ENCODE results near the gene OR10J4. TPM values are rescaled to one million over a fixed set of nuclear protein-coding genes. Genes with fewer than 3 reads are reported as not detected.
"Not testable (repeated sequence)": the region's sequence is repeated elsewhere in the genome, so short reads cannot be mapped to it uniquely, and the experiment has no call there.

The OR10J4 gene
- polyA plus RNA-seq, 2 donors, result not detected

GRCh38 chr1:159442428-159442827 is 10.4 kb downstream of the OR10J4 start:
- 37 to 44% methylated on average over 2 of the region's 2 CpGs for WGBS, 2 donors

GRCh38 chr1:159443066-159443750 is 11.2 kb downstream of the OR10J4 start:
- H3K27ac ChIP-seq (ENCODE audit: low read depth in 2 of 2, low read length in 1 of 2), result no peak overlapping the region
- no peaks in the 10 kb centered on the region for H3K9me3 ChIP-seq (ENCODE audit: control insufficient read depth in 2 of 2, insufficient read depth in 1 of 2, low read depth in 1 of 2, low read length in 1 of 2)
- H3K27me3 ChIP-seq (ENCODE audit: control insufficient read depth in 1 of 2, insufficient read depth in 2 of 2, low read length in 2 of 2), result no peaks in the 10 kb centered on the region
- H3K4me1 ChIP-seq (ENCODE audit: control insufficient read depth in 2 of 2, insufficient read depth in 2 of 2, low read length in 1 of 2), result no peaks in the 10 kb centered on the region
- H3K4me3 ChIP-seq (ENCODE audit: low read depth in 1 of 2, low read length in 2 of 2), result no peak overlapping the region
- WGBS, 2 donors, result 56 to 70% methylated on average over 4 of the region's 4 CpGs
- no peaks in the 10 kb centered on the region for H3K36me3 ChIP-seq (ENCODE audit: control insufficient read depth in 2 of 2, insufficient read depth in 2 of 2, low read length in 1 of 2)

More at GRCh38 chr1:159442428-159442827, 10.4 kb downstream of the OR10J4 start:
- no peaks in the 10 kb centered on the region for H3K9me3 ChIP-seq (ENCODE audit: control insufficient read depth in 2 of 2, insufficient read depth in 1 of 2, low read depth in 1 of 2, low read length in 1 of 2)
- H3K4me1 ChIP-seq (ENCODE audit: control insufficient read depth in 2 of 2, insufficient read depth in 2 of 2, low read length in 1 of 2), result no peaks in the 10 kb centered on the region
- H3K36me3 ChIP-seq (ENCODE audit: control insufficient read depth in 2 of 2, insufficient read depth in 2 of 2, low read length in 1 of 2), result no peaks in the 10 kb centered on the region
- H3K4me3 ChIP-seq (ENCODE audit: low read depth in 1 of 2, low read length in 2 of 2), result no peak overlapping the region
- H3K27me3 ChIP-seq (ENCODE audit: control insufficient read depth in 1 of 2, insufficient read depth in 2 of 2, low read length in 2 of 2), result no peaks in the 10 kb centered on the region
- no peak overlapping the region for H3K27ac ChIP-seq (ENCODE audit: low read depth in 2 of 2, low read length in 1 of 2)

- Histone ChIP-seq H3K9me3 (ENCODE audit: control insufficient read depth in 2 of 2, insufficient read depth in 1 of 2, low read depth in 1 of 2, low read length in 1 of 2) (no peaks in the 10 kb centered on the region), H3K27ac (ENCODE audit: low read depth in 2 of 2, low read length in 1 of 2) (no peak overlapping the region), H3K4me1 (ENCODE audit: control insufficient read depth in 2 of 2, insufficient read depth in 2 of 2, low read length in 1 of 2) (no peaks in the 10 kb centered on the region), H3K36me3 (ENCODE audit: control insufficient read depth in 2 of 2, insufficient read depth in 2 of 2, low read length in 1 of 2) (no peaks in the 10 kb centered on the region), H3K4me3 (ENCODE audit: low read depth in 1 of 2, low read length in 2 of 2) (no peak overlapping the region), H3K27me3 (ENCODE audit: control insufficient read depth in 1 of 2, insufficient read depth in 2 of 2, low read length in 2 of 2) (no peaks in the 10 kb centered on the region)
These were observed 12.5 kb downstream of the OR10J4 start for GRCh38 chr1:159444511-159444910.

- 66% methylated on average over 1 of the region's 1 CpG for WGBS, 2 donors
- H3K27ac ChIP-seq (ENCODE audit: low read depth in 2 of 2, low read length in 1 of 2), result no peak overlapping the region
- H3K36me3 ChIP-seq (ENCODE audit: control insufficient read depth in 2 of 2, insufficient read depth in 2 of 2, low read length in 1 of 2), result no peaks in the 10 kb centered on the region
- H3K4me3 ChIP-seq (ENCODE audit: low read depth in 1 of 2, low read length in 2 of 2), result no peak overlapping the region
- H3K9me3 ChIP-seq (ENCODE audit: control insufficient read depth in 2 of 2, insufficient read depth in 1 of 2, low read depth in 1 of 2, low read length in 1 of 2), result no peaks in the 10 kb centered on the region
- H3K4me1 ChIP-seq (ENCODE audit: control insufficient read depth in 2 of 2, insufficient read depth in 2 of 2, low read length in 1 of 2), result no peaks in the 10 kb centered on the region
- H3K27me3 ChIP-seq (ENCODE audit: control insufficient read depth in 1 of 2, insufficient read depth in 2 of 2, low read length in 2 of 2), result no peaks in the 10 kb centered on the region
These were observed 16.2 kb downstream of the OR10J4 start for GRCh38 chr1:159448181-159448580.

GRCh38 chr1:159449605-159450004 is 17.6 kb downstream of the OR10J4 start:
- not testable (repeated sequence) for H3K9me3 ChIP-seq (ENCODE audit: control insufficient read depth in 2 of 2, insufficient read depth in 1 of 2, low read depth in 1 of 2, low read length in 1 of 2); H3K36me3 ChIP-seq (ENCODE audit: control insufficient read depth in 2 of 2, insufficient read depth in 2 of 2, low read length in 1 of 2); H3K27me3 ChIP-seq (ENCODE audit: control insufficient read depth in 1 of 2, insufficient read depth in 2 of 2, low read length in 2 of 2); H3K27ac ChIP-seq (ENCODE audit: low read depth in 2 of 2, low read length in 1 of 2); H3K4me3 ChIP-seq (ENCODE audit: low read depth in 1 of 2, low read length in 2 of 2); H3K4me1 ChIP-seq (ENCODE audit: control insufficient read depth in 2 of 2, insufficient read depth in 2 of 2, low read length in 1 of 2)
- 94% methylated on average over 12 to 23 of the region's 23 CpGs for WGBS, 2 donors

GRCh38 chr1:159459551-159459950 is 27.5 kb downstream of the OR10J4 start:
- no peak overlapping the region for H3K27ac ChIP-seq (ENCODE audit: low read depth in 2 of 2, low read length in 1 of 2)
- 75 to 79% methylated on average over 2 of the region's 2 CpGs for WGBS, 2 donors
- no peaks in the 10 kb centered on the region for H3K36me3 ChIP-seq (ENCODE audit: control insufficient read depth in 2 of 2, insufficient read depth in 2 of 2, low read length in 1 of 2)
- H3K27me3 ChIP-seq (ENCODE audit: control insufficient read depth in 1 of 2, insufficient read depth in 2 of 2, low read length in 2 of 2), result no peaks in the 10 kb centered on the region
- H3K9me3 ChIP-seq (ENCODE audit: control insufficient read depth in 2 of 2, insufficient read depth in 1 of 2, low read depth in 1 of 2, low read length in 1 of 2), result peaks cover 2 to 5% of the 10 kb centered on the region in 2 donors
- H3K4me3 ChIP-seq (ENCODE audit: low read depth in 1 of 2, low read length in 2 of 2), result no peak overlapping the region
- H3K4me1 ChIP-seq (ENCODE audit: control insufficient read depth in 2 of 2, insufficient read depth in 2 of 2, low read length in 1 of 2), result no peaks in the 10 kb centered on the region

- WGBS, 2 donors, result 71 to 76% methylated on average over 3 of the region's 3 CpGs
- no peaks in the 10 kb centered on the region for H3K4me1 ChIP-seq (ENCODE audit: control insufficient read depth in 2 of 2, insufficient read depth in 2 of 2, low read length in 1 of 2)
- H3K27ac ChIP-seq (ENCODE audit: low read depth in 2 of 2, low read length in 1 of 2), result no peak overlapping the region
- no peaks in the 10 kb centered on the region for H3K36me3 ChIP-seq (ENCODE audit: control insufficient read depth in 2 of 2, insufficient read depth in 2 of 2, low read length in 1 of 2)
- H3K4me3 ChIP-seq (ENCODE audit: low read depth in 1 of 2, low read length in 2 of 2), result no peak overlapping the region
- H3K9me3 ChIP-seq (ENCODE audit: control insufficient read depth in 2 of 2, insufficient read depth in 1 of 2, low read depth in 1 of 2, low read length in 1 of 2), result peaks cover 2 to 5% of the 10 kb centered on the region in 2 donors
- H3K27me3 ChIP-seq (ENCODE audit: control insufficient read depth in 1 of 2, insufficient read depth in 2 of 2, low read length in 2 of 2), result no peaks in the 10 kb centered on the region
These were observed 33.2 kb downstream of the OR10J4 start for GRCh38 chr1:159465191-159465603.

- no peak overlapping the region for H3K4me3 ChIP-seq (ENCODE audit: low read depth in 1 of 2, low read length in 2 of 2)
- no peaks in the 10 kb centered on the region for H3K27me3 ChIP-seq (ENCODE audit: control insufficient read depth in 1 of 2, insufficient read depth in 2 of 2, low read length in 2 of 2)
- no peaks in the 10 kb centered on the region for H3K36me3 ChIP-seq (ENCODE audit: control insufficient read depth in 2 of 2, insufficient read depth in 2 of 2, low read length in 1 of 2)
- WGBS, 2 donors, result 88 to 92% methylated on average over 2 of the region's 2 CpGs
- H3K27ac ChIP-seq (ENCODE audit: low read depth in 2 of 2, low read length in 1 of 2), result no peak overlapping the region
- H3K4me1 ChIP-seq (ENCODE audit: control insufficient read depth in 2 of 2, insufficient read depth in 2 of 2, low read length in 1 of 2), result no peaks in the 10 kb centered on the region
- H3K9me3 ChIP-seq (ENCODE audit: control insufficient read depth in 2 of 2, insufficient read depth in 1 of 2, low read depth in 1 of 2, low read length in 1 of 2), result no peaks in the 10 kb centered on the region
These were observed 36.3 kb downstream of the OR10J4 start for GRCh38 chr1:159468321-159468720.

- Histone ChIP-seq H3K27me3 (ENCODE audit: control insufficient read depth in 1 of 2, insufficient read depth in 2 of 2, low read length in 2 of 2) (no peaks in the 10 kb centered on the region), H3K36me3 (ENCODE audit: control insufficient read depth in 2 of 2, insufficient read depth in 2 of 2, low read length in 1 of 2) (no peaks in the 10 kb centered on the region), H3K4me3 (ENCODE audit: low read depth in 1 of 2, low read length in 2 of 2) (no peak overlapping the region), H3K9me3 (ENCODE audit: control insufficient read depth in 2 of 2, insufficient read depth in 1 of 2, low read depth in 1 of 2, low read length in 1 of 2) (no peaks in the 10 kb centered on the region), H3K4me1 (ENCODE audit: control insufficient read depth in 2 of 2, insufficient read depth in 2 of 2, low read length in 1 of 2) (no peaks in the 10 kb centered on the region), H3K27ac (ENCODE audit: low read depth in 2 of 2, low read length in 1 of 2) (no peak overlapping the region)
- 47 to 64% methylated on average over 4 of the region's 4 CpGs for WGBS, 2 donors
These were observed 38.0 kb downstream of the OR10J4 start for GRCh38 chr1:159469921-159470533.

- Histone ChIP-seq H3K27me3 (ENCODE audit: control insufficient read depth in 1 of 2, insufficient read depth in 2 of 2, low read length in 2 of 2) (no peaks in the 10 kb centered on the region), H3K27ac (ENCODE audit: low read depth in 2 of 2, low read length in 1 of 2) (no peak overlapping the region)
- 80 to 91% methylated on average over 1 of the region's 1 CpG for WGBS, 2 donors
These were observed 41.3 kb downstream of the OR10J4 start for GRCh38 chr1:159473335-159473734.

More at GRCh38 chr1:159473335-159473734, 41.3 kb downstream of the OR10J4 start:
- H3K4me1 ChIP-seq (ENCODE audit: control insufficient read depth in 2 of 2, insufficient read depth in 2 of 2, low read length in 1 of 2), result no peaks in the 10 kb centered on the region
- H3K9me3 ChIP-seq (ENCODE audit: control insufficient read depth in 2 of 2, insufficient read depth in 1 of 2, low read depth in 1 of 2, low read length in 1 of 2), result no peaks in the 10 kb centered on the region
- no peak overlapping the region for H3K4me3 ChIP-seq (ENCODE audit: low read depth in 1 of 2, low read length in 2 of 2)
- no peaks in the 10 kb centered on the region for H3K36me3 ChIP-seq (ENCODE audit: control insufficient read depth in 2 of 2, insufficient read depth in 2 of 2, low read length in 1 of 2)
